DOHH2 (cell line): Measurements from ENCODE around the gene KLLN.

Experiments
- EZH2phosphoT487 ChIP-seq: fragments of 200-600 bp; sonication (generic); IDR thresholded peaks from 2 replicates; pipeline ENCODE4 v1.6.1; 2017; ENCODE audit warnings: borderline replicate concordance, mild to moderate bottlenecking, antibody characterized with exemption, low read length, moderate library complexity, mixed read lengths
- TF ChIP-seq, protein P1 (sequence below): fragments of 200-600 bp; sonication (generic); IDR thresholded peaks from one replicate; pipeline ENCODE4 v1.5.1; 2014; ENCODE audit warnings: antibody characterized with exemption, mild to moderate bottlenecking, low read depth, low read length; ENCODE audit not compliant: poor library complexity, severe bottlenecking

GRCh38 chr10:87838650-87839049 lies 24.7 kb downstream of the KLLN start:
- TF ChIP-seq, protein P1, sequence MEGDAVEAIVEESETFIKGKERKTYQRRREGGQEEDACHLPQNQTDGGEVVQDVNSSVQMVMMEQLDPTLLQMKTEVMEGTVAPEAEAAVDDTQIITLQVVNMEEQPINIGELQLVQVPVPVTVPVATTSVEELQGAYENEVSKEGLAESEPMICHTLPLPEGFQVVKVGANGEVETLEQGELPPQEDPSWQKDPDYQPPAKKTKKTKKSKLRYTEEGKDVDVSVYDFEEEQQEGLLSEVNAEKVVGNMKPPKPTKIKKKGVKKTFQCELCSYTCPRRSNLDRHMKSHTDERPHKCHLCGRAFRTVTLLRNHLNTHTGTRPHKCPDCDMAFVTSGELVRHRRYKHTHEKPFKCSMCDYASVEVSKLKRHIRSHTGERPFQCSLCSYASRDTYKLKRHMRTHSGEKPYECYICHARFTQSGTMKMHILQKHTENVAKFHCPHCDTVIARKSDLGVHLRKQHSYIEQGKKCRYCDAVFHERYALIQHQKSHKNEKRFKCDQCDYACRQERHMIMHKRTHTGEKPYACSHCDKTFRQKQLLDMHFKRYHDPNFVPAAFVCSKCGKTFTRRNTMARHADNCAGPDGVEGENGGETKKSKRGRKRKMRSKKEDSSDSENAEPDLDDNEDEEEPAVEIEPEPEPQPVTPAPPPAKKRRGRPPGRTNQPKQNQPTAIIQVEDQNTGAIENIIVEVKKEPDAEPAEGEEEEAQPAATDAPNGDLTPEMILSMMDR = no peak
- no peak for TF ChIP-seq EZH2phosphoT487
